ENCODE measurements around the gene CCDC17. TPM values are rescaled to one million over a fixed set of nuclear protein-coding genes. Genes with fewer than 3 reads are reported as not detected.

Gene CCDC17
- total and polyA plus RNA-seq, 2 of the 8 experiments (the other 6 are each of a cell fraction or from before 2014, with no cell fraction given) = 0.95 to 2.0 TPM

DNA sequence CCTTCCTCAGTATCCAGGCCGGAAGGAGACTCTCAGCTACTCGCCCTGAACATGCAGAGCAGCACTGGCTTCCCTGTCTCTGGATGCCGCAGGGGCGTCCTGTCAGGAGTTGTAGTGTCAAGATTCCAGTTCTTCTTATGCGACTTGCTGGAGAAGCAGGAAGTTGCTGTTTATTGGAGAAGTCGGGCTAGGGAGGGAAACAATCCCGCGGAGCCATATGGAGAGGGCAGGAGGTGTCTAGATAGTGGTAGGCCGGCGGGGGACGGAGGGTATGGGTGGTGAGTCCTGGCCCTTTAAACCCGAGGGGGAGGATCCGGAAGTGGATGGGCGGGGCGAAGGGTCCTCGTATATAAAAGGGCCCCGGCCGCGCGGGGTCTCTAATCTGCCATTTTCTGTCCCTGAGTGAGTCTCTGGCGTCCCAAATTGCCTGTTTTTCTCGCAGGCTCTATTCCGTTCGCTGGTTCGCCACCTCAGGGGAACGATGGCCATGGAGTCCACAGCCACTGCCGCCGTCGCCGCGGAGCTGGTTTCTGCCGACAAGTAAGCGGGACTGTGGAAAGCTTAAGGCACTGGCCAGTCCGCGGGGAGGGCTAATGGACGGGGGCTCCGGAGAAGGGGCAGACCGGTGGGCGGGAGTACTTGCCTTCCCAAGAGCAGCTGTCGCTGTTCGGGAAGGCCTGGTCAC, 40.0 kb downstream of the CCDC17 start, which contains the start of gene NASP:
Gene NASP, plus strand, starts transcription at position 376 of the 685 bp plus-strand sequence. Its CDS starts 106 bp downstream, at position 482.
- Histone ChIP-seq H3K18ac (ENCODE audit: extremely low read depth, low read length) (peak within 1 kb of the TSS; percentile 100), H3K36me3 (ENCODE audit: control insufficient read depth in 2 of 4, insufficient read depth in 4 of 4, low read length in 3 of 4) (peaks cover 0 to 7% (median 0%) of the 10 kb centered on the region in 4 experiments; a peak in 1 of 8 replicates), H4K20me1 (replicated peaks in 1 of 2; ENCODE audit: control insufficient read depth in 1 of 2, insufficient read depth in 2 of 2, low read length in 2 of 2) (peaks cover 26 to 32% of the 10 kb centered on the region in 2 experiments), H3K9me3 (ENCODE audit: insufficient read depth in 2 of 2, low read depth in 1 of 2, low read length in 1 of 2) (no peaks in the 10 kb centered on the region), H2BK120ac (replicated peaks; ENCODE audit: low read depth, low read length) (no peak within 1 kb of the TSS), H2BK15ac (ENCODE audit: low read length) (peak within 1 kb of the TSS; percentile 92), H4K8ac (ENCODE audit: extremely low read depth, insufficient read depth, low read length) (peak within 1 kb of the TSS; percentile 100; the same call in 1 of the 2 replicates), H3K56ac (replicated peaks; ENCODE audit: insufficient read length, low read depth, low read length) (peak within 1 kb of the TSS; percentile 99), H2AFZ (ENCODE audit: low read length) (peak within 1 kb of the TSS; percentile 95), H3K4me2 (ENCODE audit: insufficient read depth in 1 of 2, low read depth in 2 of 2, low read length in 2 of 2) (peak within 1 kb of the TSS; percentile 89 to 93), H3K4ac (replicated peaks; ENCODE audit: insufficient read length, low read depth, low read length) (peak within 1 kb of the TSS; percentile 99), H2AK5ac (ENCODE audit: low read depth, low read length) (peak within 1 kb of the TSS; percentile 97), H3K23me2 (ENCODE audit: low read depth, low read length) (peaks cover 12% of the 10 kb centered on the region), H4K91ac (replicated peaks; ENCODE audit: insufficient read length, low read length) (peak within 1 kb of the TSS; percentile 99), H3K23ac (ENCODE audit: insufficient read length) (no peak within 1 kb of the TSS), H3K9ac (replicated peaks in 1 of 4; ENCODE audit: extremely low read depth in 1 of 4, low read depth in 3 of 4, low read length in 3 of 4) (peak within 1 kb of the TSS; percentile 98 to 100 (median 100)), H4K5ac (ENCODE audit: insufficient read length, low read depth, low read length) (peak within 1 kb of the TSS; percentile 100), H3K79me2 (ENCODE audit: control insufficient read depth in 1 of 2, insufficient read depth in 2 of 2, low read length in 2 of 2) (peaks cover 42 to 48% of the 10 kb centered on the region in 2 experiments), H3K4me1 (replicated peaks in 1 of 4; ENCODE audit: control insufficient read depth in 3 of 4, insufficient read depth in 4 of 4, low read length in 3 of 4) (peaks cover 0 to 9% (median 1%) of the 10 kb centered on the region in 4 experiments; a peak in 4 of 7 replicates), H2BK5ac (ENCODE audit: low read depth, low read length) (peak within 1 kb of the TSS; percentile 100), H2BK20ac (ENCODE audit: low read length) (0 out of 2 replicates have a peak within 1 kb of the TSS, but pooled peaks have one; percentile 96), H2BK12ac (ENCODE audit: low read depth, low read length) (peak within 1 kb of the TSS; percentile 93), H3K14ac (ENCODE audit: insufficient read length) (peak within 1 kb of the TSS; percentile 42), H3K27me3 (replicated peaks in 1 of 4; ENCODE audit: control insufficient read depth in 3 of 4, extremely low read depth in 1 of 4, insufficient read depth in 3 of 4, low read length in 3 of 4) (no peaks in the 10 kb centered on the region), H3K27ac (ENCODE audit: low read depth, low read length) (peak within 1 kb of the TSS; percentile 98), H3K79me1 (ENCODE audit: low read depth, low read length) (no peaks in the 10 kb centered on the region), H3K4me3 (ENCODE audit: extremely low read depth in 1 of 4, insufficient read depth in 2 of 4, low read depth in 3 of 4, low read length in 4 of 4) (peak within 1 kb of the TSS; percentile 82 to 100 (median 94))
- 1% methylated on average over 35 of the region's 41 CpGs; no CpG with 5 or more reads in 1 of the 2 experiments for WGBS, 2 experiments (ENCODE audit: extremely low coverage in 1 of 2, insufficient coverage in 1 of 2, insufficient read length in 1 of 2, insufficient replicate concordance in 2 of 2, low coverage in 1 of 2, low lambda C conversion rate in 2 of 2, missing lambda C conversion rate in 1 of 2)
- ChIA-PET POLR2A (ENCODE audit: partially characterized antibody) (interaction anchor here (0.5 to 13.7 kb wide), 52 partner anchors 8 to 853 kb away, joined by 3 to 181 read pairs (median 4); partner anchors contain the start of genes AKR1A1, CCDC163, CCDC17 and EIF2B3), CTCF (ENCODE audit: partially characterized antibody) (interaction anchor here (1.0 to 8.2 kb wide), 3 partner anchors 14 to 20 kb away, joined by 3 to 52 read pairs (median 4); no protein-coding TSS in a partner anchor)
- FAIRE-seq = no peak
- DNase-seq (ENCODE audit: low read depth in 1 of 2, low spot score in 2 of 2) = peak in 1 of 2 experiments; percentile 97
- TF ChIP-seq NRF1 (IDR thresholded peaks at IDR 0.05; ENCODE audit: low read depth, low read length) = no peak
- TF ChIP-seq RAD21 (IDR thresholded peaks at IDR 0.05 in 1 of 2, conservative IDR thresholded peaks at IDR 0.05 in 1 of 2; ENCODE audit: low read depth in 2 of 2, low read length in 2 of 2) = no peak
- no peak for TF ChIP-seq CEBPB (IDR thresholded peaks at IDR 0.05; ENCODE audit: low read depth, low read length)
- TF ChIP-seq RFX5 (IDR thresholded peaks at IDR 0.05; ENCODE audit: borderline replicate concordance, low read depth, low read length) = peak; percentile 66
- no peak for TF ChIP-seq HDAC2 (IDR thresholded peaks at IDR 0.05; ENCODE audit: borderline replicate concordance in 1 of 2, low read depth in 2 of 2, low read length in 2 of 2)
- 0 out of 2 replicates have a peak, but pooled peaks have one; percentile 34 for TF ChIP-seq GABPA (IDR thresholded peaks at IDR 0.05; ENCODE audit: borderline replicate concordance, insufficient read depth, low read length)
- TF ChIP-seq KDM5A (IDR thresholded peaks at IDR 0.05; ENCODE audit: low read length) = no peak
- TF ChIP-seq SIRT6 (IDR thresholded peaks at IDR 0.05; ENCODE audit: low read length) = no peak
- peak; percentile 73 for TF ChIP-seq CHD1 (IDR thresholded peaks at IDR 0.05; ENCODE audit: low read depth, low read length)
- TF ChIP-seq TEAD4 (IDR thresholded peaks at IDR 0.05; ENCODE audit: low read depth, low read length) = no peak
- no peak for TF ChIP-seq CHD2 (IDR thresholded peaks at IDR 0.05; ENCODE audit: low read length)
